Measurements from ENCODE around the gene PRKAG2.

GRCh38 chr7:151699147-151699927 lies 177.6 kb downstream of the PRKAG2 start:
- no peak for TF ChIP-seq POLR2A (IDR thresholded peaks at IDR 0.05)
- TF ChIP-seq, protein P1, sequence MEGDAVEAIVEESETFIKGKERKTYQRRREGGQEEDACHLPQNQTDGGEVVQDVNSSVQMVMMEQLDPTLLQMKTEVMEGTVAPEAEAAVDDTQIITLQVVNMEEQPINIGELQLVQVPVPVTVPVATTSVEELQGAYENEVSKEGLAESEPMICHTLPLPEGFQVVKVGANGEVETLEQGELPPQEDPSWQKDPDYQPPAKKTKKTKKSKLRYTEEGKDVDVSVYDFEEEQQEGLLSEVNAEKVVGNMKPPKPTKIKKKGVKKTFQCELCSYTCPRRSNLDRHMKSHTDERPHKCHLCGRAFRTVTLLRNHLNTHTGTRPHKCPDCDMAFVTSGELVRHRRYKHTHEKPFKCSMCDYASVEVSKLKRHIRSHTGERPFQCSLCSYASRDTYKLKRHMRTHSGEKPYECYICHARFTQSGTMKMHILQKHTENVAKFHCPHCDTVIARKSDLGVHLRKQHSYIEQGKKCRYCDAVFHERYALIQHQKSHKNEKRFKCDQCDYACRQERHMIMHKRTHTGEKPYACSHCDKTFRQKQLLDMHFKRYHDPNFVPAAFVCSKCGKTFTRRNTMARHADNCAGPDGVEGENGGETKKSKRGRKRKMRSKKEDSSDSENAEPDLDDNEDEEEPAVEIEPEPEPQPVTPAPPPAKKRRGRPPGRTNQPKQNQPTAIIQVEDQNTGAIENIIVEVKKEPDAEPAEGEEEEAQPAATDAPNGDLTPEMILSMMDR (IDR thresholded peaks at IDR 0.05) = no peak
